K562 (cell line): Measurements from ENCODE around the gene C4orf51.

Source experiments
- CXXC5 ChIP-seq: fragments of 250-450 bp; sonication (Bioruptor Pico); IDR thresholded peaks from 2 replicates; pipeline ENCODE4 v1.8.0; 2022; ENCODE audit warnings: inconsistent platforms, mild to moderate bottlenecking, moderate library complexity
- KDM2B ChIP-seq: fragments of 250-450 bp; sonication (Bioruptor Pico); IDR thresholded peaks from 2 replicates; pipeline ENCODE4 v1.8.0; 2021; ENCODE audit warnings: mild to moderate bottlenecking, moderate library complexity
- LARP7 ChIP-seq: fragments of 450-650 bp; IDR thresholded peaks from 2 replicates; pipeline ENCODE4 v1.6.1; 2016
- NFYB ChIP-seq: IDR thresholded peaks from 2 replicates; pipeline ENCODE4 v1.6.1; 2011; ENCODE audit warnings: mild to moderate bottlenecking, moderate library complexity; ENCODE audit not compliant: insufficient read length; ENCODE audit errors: extremely low read depth
- POLR2AphosphoS5 ChIP-seq: IDR thresholded peaks from 2 replicates; pipeline ENCODE4 v1.6.1; 2011; ENCODE audit warnings: mild to moderate bottlenecking, low read depth, low read length, moderate library complexity; ENCODE audit not compliant: control insufficient read depth, insufficient read depth
- POU5F1 ChIP-seq: fragments of 150-350 bp; IDR thresholded peaks from 2 replicates; pipeline ENCODE4 v1.6.1; 2014; ENCODE audit warnings: borderline replicate concordance, low read length, low read depth, mild to moderate bottlenecking; ENCODE audit not compliant: partially characterized antibody
- SIX5 ChIP-seq, 2 experiments: IDR thresholded peaks; 2 replicates each; pipeline ENCODE4 v1.6.1; 2011; ENCODE audit warnings: low read length in 2 of 2, borderline replicate concordance in 1 of 2, low read depth in 1 of 2, mild to moderate bottlenecking in 1 of 2, moderate library complexity in 1 of 2; ENCODE audit not compliant: insufficient read depth in 1 of 2
- ZNF274 ChIP-seq: IDR thresholded peaks from 2 replicates; pipeline ENCODE4 v1.6.1; 2011; ENCODE audit warnings: low read depth, mild to moderate bottlenecking, low read length, moderate library complexity, borderline replicate concordance
- ZNF589 ChIP-seq: fragments of 200-800 bp; sonication (Bioruptor generic); IDR thresholded peaks from 2 replicates; pipeline ENCODE4 v1.6.1; 2016; ENCODE audit warnings: low read depth, missing genetic modification characterization, missing compliant biosample characterization
- TF ChIP-seq, protein P1 (sequence below): fragments of 450-650 bp; IDR thresholded peaks from 2 replicates; pipeline ENCODE4 v1.6.1; 2016; ENCODE audit warnings: mild to moderate bottlenecking, moderate library complexity
- TF ChIP-seq, protein P2 (sequence below): sonication (generic); formaldehyde crosslinking; IDR thresholded peaks from 2 replicates; pipeline ENCODE4 v1.8.1; 2022; ENCODE audit warnings: missing genetic modification reagents

DNA sequence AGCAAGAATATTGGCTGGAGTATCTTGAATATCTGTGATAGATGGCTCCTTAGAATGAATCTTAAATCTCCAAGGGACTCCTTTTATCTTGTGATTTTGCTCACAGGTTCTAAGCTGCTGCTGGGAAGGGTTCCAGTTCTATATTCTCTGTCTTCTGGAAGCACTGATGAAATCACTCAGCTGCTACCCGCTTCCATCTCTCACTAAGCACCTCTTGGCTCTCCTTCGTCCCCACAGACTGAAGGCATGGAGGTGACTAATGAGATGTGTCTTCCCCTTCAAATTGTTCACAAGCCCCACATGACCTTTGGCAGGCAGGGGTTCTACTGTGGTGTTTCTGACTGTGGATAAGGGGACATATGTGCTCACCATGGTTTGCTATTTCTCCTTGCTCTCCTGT lies 75.9 kb downstream of the C4orf51 start:
- TF ChIP-seq LARP7 (no peak), NFYB (no peak), POLR2AphosphoS5 (no peak), KDM2B (no peak), ZNF274 (no peak), POU5F1 (no peak), SIX5 (IDR thresholded peaks at IDR 0.05; ENCODE audit: borderline replicate concordance in 1 of 2, insufficient read depth in 1 of 2, low read depth in 1 of 2, low read length in 2 of 2) (no peak), CXXC5 (CRISPR knock-in tag) (no peak), ZNF589 (CRISPR knock-in tag) (no peak)
- TF ChIP-seq, protein P1, sequence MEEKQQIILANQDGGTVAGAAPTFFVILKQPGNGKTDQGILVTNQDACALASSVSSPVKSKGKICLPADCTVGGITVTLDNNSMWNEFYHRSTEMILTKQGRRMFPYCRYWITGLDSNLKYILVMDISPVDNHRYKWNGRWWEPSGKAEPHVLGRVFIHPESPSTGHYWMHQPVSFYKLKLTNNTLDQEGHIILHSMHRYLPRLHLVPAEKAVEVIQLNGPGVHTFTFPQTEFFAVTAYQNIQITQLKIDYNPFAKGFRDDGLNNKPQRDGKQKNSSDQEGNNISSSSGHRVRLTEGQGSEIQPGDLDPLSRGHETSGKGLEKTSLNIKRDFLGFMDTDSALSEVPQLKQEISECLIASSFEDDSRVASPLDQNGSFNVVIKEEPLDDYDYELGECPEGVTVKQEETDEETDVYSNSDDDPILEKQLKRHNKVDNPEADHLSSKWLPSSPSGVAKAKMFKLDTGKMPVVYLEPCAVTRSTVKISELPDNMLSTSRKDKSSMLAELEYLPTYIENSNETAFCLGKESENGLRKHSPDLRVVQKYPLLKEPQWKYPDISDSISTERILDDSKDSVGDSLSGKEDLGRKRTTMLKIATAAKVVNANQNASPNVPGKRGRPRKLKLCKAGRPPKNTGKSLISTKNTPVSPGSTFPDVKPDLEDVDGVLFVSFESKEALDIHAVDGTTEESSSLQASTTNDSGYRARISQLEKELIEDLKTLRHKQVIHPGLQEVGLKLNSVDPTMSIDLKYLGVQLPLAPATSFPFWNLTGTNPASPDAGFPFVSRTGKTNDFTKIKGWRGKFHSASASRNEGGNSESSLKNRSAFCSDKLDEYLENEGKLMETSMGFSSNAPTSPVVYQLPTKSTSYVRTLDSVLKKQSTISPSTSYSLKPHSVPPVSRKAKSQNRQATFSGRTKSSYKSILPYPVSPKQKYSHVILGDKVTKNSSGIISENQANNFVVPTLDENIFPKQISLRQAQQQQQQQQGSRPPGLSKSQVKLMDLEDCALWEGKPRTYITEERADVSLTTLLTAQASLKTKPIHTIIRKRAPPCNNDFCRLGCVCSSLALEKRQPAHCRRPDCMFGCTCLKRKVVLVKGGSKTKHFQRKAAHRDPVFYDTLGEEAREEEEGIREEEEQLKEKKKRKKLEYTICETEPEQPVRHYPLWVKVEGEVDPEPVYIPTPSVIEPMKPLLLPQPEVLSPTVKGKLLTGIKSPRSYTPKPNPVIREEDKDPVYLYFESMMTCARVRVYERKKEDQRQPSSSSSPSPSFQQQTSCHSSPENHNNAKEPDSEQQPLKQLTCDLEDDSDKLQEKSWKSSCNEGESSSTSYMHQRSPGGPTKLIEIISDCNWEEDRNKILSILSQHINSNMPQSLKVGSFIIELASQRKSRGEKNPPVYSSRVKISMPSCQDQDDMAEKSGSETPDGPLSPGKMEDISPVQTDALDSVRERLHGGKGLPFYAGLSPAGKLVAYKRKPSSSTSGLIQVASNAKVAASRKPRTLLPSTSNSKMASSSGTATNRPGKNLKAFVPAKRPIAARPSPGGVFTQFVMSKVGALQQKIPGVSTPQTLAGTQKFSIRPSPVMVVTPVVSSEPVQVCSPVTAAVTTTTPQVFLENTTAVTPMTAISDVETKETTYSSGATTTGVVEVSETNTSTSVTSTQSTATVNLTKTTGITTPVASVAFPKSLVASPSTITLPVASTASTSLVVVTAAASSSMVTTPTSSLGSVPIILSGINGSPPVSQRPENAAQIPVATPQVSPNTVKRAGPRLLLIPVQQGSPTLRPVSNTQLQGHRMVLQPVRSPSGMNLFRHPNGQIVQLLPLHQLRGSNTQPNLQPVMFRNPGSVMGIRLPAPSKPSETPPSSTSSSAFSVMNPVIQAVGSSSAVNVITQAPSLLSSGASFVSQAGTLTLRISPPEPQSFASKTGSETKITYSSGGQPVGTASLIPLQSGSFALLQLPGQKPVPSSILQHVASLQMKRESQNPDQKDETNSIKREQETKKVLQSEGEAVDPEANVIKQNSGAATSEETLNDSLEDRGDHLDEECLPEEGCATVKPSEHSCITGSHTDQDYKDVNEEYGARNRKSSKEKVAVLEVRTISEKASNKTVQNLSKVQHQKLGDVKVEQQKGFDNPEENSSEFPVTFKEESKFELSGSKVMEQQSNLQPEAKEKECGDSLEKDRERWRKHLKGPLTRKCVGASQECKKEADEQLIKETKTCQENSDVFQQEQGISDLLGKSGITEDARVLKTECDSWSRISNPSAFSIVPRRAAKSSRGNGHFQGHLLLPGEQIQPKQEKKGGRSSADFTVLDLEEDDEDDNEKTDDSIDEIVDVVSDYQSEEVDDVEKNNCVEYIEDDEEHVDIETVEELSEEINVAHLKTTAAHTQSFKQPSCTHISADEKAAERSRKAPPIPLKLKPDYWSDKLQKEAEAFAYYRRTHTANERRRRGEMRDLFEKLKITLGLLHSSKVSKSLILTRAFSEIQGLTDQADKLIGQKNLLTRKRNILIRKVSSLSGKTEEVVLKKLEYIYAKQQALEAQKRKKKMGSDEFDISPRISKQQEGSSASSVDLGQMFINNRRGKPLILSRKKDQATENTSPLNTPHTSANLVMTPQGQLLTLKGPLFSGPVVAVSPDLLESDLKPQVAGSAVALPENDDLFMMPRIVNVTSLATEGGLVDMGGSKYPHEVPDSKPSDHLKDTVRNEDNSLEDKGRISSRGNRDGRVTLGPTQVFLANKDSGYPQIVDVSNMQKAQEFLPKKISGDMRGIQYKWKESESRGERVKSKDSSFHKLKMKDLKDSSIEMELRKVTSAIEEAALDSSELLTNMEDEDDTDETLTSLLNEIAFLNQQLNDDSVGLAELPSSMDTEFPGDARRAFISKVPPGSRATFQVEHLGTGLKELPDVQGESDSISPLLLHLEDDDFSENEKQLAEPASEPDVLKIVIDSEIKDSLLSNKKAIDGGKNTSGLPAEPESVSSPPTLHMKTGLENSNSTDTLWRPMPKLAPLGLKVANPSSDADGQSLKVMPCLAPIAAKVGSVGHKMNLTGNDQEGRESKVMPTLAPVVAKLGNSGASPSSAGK, result no peak
- TF ChIP-seq, protein P2, sequence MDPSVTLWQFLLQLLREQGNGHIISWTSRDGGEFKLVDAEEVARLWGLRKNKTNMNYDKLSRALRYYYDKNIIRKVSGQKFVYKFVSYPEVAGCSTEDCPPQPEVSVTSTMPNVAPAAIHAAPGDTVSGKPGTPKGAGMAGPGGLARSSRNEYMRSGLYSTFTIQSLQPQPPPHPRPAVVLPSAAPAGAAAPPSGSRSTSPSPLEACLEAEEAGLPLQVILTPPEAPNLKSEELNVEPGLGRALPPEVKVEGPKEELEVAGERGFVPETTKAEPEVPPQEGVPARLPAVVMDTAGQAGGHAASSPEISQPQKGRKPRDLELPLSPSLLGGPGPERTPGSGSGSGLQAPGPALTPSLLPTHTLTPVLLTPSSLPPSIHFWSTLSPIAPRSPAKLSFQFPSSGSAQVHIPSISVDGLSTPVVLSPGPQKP, result no peak
